ENCODE data around the gene CTNND2.

The CTNND2 gene

DNA sequence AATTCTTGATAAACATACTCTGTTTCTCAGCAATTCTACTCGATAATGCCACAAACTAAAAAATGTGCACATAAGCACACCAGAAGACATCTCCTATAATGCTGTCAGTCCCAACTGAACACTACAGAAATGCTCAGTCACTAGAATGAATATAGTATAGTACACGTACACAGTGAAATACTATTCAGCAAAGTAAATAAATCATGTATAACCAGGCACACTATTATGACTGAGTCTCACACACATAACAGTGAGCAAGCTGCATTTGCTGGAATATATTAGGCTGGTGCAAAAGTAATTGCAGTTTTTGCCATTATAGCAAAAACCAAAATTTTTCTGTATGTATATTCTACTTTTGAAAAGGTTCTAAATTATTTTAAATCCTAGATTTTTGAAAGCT, 310.2 kb downstream of the CTNND2 start:
- no peak for DNase-seq (ENCODE audit: low read depth, low spot score)

DNA sequence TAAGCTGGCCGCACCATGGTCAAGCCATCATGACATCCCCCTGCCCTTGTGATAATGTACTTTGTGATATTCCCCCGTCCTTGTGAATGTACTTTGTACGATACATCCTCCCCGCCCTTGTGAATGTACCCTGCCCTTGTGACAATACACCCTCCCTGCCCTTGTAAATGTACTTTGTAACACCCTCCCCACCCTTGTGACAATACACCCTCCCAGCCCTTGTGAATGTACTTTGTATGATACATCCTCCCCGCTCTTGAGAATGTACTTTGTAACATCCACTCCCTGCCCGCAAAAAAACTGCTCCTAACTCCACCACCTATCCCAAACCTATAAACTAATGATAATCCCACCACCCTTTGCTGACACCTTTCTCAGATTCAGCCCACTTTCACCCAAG, 313.8 kb downstream of the CTNND2 start:
- no peak for DNase-seq (ENCODE audit: low read depth, low spot score)

DNA sequence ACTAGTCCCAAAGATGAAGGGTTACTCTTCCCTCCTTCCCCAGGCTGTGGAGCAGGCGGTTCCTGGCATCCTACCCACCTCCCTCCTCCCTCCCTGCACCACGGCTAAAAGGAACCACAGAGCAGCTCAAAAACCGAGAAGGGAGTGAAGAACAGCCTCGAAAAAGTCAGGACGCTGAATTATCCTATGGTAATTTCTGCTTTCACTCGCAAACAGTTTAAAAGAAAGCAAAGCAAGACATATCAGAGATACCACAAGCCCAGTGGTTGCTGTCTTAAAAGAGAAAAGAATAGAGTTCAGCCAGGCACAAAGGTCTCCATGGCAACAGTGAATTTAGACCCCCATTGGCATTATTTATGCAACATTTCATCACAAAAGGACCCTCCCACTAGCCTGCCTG, 315.4 kb downstream of the CTNND2 start:
- DNase-seq (ENCODE audit: low read depth, low spot score), result no peak

DNA sequence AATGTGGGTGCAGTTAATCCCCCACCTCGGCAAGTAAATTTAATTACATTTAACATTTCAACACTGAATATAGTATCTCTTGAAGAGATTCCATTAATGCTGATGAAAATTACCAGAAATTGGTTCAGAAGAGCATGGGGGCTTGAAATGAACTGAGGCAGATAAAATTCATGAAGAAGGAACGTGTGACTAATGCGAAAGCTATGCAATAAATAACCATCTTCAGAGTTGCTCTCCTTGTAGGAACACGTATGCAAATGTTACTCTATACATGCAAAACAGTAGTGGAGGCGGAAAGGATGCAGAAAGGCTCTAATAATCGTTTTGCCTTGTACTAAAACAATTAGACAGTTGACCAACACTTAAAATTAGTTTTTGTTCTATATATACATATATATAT, 320.2 kb downstream of the CTNND2 start:
- DNase-seq (ENCODE audit: low read depth, low spot score), result no peak

DNA sequence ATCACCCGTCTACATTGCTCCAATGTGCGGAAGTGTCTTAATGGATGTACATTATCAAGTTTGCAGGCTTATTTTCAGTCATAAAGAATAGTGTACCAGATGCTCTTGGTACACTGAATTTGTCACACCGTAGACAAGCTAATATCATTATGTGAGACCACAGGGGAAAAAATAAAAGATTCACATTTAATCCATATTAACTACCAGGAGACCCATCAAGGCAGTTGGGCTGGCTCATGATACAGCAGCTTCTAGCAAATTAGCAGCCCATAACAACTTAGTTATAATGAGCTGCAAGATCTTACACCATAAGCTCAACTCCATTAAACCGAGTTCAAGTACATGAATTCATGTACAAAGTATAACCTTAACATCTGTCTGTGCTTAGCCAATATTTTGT, 324.9 kb downstream of the CTNND2 start:
- DNase-seq (ENCODE audit: low read depth, low spot score), result no peak

DNA sequence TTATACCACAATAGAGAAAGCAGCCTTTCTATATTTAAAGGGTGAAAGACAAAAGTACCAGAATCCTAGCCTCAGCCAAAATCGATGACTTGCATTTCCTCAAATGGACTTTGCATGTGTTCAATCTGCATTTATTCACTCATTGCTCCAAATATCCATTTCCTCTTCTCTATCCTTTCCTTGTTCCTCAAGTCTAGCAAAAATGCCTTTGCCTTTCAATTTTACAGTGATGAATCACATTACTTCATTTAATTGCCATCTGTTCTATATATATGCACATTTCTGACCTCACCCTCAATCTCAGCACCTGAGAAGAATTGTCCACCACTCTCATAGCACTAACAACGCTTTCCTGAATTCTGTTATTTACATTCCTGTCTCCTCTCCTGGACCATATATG, 329.5 kb downstream of the CTNND2 start:
- no peak for DNase-seq (ENCODE audit: low read depth, low spot score)

DNA sequence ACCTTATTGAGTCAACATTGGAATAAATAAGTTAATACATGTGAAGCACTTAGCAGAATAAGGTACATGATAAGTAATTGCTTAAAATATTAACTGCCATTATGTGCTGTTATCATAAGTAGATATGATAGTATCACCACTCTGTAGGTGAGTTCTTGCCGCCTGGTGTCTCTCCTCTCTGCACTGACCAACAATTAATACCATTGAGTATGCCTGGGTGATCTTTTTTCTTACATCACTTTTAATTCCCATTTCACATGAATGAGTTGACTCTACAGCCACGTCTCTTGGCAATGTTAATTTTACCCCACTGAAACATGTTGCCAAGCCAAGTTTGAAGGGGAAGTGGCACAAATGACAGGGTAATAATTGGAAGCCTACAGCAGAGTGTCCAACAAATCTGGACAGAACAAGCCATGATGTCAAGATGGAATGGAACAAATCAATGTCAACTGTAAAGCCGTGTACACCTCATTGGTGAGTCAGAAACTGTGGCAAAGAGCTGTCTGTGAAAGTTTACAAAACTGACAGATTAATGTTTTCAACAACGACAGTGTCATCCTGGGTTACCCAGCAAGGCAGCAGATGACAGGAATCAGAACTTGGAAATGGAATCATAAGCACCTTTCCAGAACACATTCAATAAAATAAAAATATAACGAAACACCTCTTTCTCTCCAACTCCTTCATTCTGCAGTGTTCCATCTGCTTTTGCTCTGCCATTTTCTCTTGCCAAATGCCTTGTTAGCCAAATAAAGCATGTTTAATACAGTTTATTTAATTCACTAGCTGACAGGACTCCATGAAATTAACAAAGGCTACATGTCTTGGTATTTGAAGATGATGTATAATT, 330.9 kb downstream of the CTNND2 start:
- no peak for DNase-seq (ENCODE audit: low read depth, low spot score)

DNA sequence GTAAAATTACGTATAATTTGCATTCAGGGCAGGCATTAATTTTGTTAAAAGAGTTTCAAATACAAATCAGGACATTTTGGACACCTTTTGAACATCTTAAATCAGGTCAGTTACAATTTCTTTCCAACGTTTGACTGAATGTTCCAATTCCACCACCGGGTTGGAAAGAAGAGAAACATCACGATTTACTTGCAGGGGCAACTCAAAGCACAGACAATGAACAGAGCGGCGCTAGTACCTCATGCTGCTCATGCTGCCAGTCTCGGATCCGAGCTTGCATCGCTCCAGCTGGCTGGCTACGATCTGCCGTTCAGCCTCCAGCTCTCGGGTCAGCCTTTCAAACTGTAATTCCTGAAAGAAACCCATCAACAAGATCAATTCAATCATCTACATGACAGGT, 339.5 kb downstream of the CTNND2 start:
- DNase-seq (ENCODE audit: low read depth, low spot score), result no peak

DNA sequence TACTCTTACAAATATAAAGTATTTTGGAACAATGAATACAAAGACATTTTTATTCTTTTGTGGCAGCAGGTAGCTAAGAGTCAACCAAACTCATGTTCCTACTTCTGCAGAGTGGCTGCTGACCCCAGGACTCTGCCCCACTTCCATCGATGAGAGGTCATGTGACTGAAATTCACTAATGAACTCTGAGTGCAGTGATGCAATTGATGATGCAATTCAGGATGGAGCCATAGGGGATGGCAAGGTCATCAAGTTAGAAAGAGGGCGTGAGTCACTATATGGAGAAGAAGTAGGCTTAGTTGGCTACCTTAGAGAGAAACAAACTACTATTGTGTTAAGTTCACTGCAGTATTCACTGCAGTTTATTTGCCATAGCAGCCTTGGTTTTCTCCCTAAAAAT, 340.4 kb downstream of the CTNND2 start:
- no peak for DNase-seq (ENCODE audit: low read depth, low spot score)

DNA sequence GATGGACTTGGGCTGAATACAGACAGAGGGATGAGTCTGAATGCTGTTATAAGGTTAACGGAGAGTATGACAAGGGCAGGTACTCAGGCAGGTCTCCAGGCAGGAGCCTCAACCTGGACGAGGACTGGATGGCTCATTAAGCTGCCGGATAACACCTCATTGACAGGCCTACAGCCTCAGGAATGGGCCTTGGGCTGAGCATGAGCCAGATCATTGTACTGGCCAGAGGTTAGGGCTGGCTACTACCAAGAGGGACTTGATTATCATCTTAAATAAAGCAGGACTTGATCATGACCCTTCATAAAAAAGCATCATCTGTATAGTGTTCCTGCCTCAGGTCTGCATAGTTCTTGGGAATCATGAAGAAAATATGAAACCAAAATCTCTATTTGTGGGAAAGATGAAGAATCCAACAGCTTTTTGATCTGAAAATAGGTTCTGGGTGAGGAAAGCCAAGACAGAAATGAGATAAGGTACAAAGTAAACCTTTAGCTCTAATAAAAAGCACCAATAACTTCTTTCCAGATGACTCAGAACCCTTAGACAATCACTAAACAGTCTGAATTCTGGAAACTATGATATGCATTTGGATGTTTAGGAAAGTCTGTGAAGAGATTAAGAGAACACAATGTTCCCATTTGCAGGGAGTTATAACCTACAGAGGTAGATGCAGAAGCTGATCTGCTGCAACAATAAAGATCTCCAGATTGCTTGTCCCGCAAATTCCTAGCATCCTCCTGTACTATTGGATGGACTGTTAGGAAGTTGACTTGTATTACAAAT, 343.1 kb downstream of the CTNND2 start:
- DNase-seq (ENCODE audit: low read depth, low spot score), result no peak

DNA sequence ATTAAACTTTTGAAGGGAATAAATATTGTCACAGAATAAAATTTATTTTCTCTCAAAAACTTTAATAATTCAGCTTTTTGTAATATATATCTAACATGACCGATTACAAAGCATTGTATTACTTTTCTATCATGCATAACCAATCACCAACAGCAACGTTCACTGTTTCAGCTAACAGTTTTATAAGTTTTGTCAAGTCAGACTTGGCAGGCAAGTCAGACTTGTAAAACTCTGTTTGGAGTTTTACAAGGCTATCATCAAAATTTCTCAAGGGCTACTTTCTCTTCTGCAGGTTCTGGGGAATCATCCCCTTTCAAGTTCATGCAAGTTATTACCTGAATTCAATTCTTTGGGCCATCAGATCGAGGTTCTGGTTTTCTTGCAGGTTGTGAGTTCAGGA, 347.2 kb downstream of the CTNND2 start:
- DNase-seq (ENCODE audit: low read depth, low spot score), result no peak

DNA sequence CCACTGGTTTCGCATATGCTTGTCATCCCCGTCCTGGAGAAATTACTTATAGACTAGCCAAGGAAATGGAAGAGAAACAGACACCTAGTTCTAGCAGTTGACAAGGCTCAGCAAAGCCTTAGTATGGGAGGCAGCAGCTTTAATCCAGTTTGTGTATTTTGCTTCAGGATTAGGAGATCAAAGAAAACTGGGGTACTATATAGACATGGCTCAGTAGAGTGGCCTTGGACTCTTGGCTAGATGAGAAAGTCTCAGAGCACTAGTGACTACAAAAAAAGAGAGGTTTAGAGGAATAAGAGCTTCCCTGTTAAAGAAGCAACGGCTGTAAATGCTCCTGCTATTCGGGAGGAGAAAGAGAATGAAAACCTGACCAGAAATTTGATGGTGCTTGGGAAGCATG, 349.1 kb downstream of the CTNND2 start:
- DNase-seq (ENCODE audit: low read depth, low spot score), result no peak

DNA sequence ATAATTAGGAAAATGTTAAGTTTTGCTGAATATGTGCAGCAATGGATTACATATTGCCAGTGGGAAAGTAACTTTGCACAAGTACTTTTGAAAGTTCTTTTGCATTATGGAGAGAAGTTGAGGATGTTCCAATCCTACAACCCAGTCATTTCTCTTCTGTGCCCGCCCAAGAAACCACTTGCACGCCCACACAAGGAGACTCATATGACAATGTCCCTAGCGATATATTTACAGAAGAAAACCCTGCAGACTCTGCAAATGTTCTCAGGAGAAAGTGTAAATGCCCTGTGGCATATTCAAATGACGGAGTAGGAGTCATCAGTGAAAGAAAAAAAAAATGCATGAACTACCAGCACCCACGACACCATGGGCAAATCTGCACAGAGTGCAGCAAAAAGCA, 356.5 kb downstream of the CTNND2 start:
- DNase-seq (ENCODE audit: low read depth, low spot score), result no peak

DNA sequence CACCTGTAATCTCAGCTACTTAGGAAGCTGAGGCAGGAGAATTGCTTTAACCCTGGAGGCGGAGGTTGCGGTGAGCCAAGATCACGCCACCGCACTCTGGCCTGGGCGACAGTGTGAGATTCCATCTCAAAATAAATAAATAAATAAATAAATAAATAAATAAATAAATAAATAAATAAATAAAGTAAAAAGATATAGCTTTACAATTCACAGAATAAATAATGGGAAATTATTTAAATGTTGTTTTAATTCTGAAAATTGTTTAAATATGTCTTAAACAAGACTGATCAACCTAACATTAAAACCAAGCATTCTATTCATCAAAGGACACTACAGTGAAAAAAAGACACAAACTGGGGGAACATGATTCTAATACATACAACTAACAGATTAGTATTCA, 357.1 kb downstream of the CTNND2 start:
- DNase-seq (ENCODE audit: low read depth, low spot score), result no peak

DNA sequence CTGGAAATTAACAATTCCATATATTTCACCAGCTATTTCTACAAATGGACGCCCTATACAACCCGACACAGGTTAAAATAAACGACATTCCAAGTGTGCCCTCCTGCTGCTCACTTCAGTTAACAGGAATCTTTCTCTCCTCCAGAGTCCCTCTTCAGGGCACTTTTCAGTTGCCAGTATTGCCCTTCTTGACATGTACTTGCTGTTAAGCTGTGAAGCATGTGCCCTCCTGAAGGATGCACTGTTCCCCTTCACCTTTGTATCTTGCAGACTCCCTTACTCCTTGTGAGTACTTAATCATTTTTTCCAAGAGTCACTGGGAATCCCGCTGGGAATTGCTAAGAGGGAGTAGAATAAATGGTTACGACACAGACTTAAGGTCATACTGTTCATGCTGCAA, 364.1 kb downstream of the CTNND2 start:
- DNase-seq (ENCODE audit: low read depth, low spot score), result no peak

DNA sequence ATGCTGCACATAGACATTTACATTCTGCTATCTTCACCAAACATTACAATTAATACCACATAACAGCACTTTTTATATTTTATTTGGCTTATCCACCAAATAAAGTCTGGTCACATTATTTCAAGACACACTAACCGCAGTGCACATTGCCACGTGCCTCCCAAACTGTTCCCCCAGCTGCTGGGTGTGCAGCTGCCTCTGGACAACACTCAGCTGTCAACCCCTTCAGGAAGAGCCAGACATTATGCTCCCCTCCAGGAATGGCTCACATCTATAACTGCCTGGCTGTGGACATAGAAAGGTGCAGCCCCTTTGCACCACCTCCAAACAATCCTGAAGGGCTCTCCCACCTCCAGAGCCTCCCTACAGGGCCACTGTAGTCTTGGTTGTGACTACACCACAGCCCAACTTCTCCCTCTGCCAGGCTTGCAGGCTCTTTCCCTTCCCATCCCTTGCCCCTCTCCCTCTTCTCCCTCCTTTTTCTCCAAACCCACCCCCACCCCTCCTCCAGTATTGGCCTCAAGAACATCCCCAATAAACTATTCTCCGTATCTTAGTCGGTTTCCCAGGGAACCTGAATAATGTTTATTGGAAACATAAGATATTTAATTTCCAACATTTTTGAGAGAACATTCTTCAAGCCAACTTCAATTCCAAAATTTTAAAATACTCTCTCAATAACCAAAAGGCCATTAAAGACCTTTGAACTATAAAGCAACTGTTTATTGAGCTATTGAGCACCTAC, 372.3 kb downstream of the CTNND2 start:
- no peak for DNase-seq (ENCODE audit: low read depth, low spot score)

DNA sequence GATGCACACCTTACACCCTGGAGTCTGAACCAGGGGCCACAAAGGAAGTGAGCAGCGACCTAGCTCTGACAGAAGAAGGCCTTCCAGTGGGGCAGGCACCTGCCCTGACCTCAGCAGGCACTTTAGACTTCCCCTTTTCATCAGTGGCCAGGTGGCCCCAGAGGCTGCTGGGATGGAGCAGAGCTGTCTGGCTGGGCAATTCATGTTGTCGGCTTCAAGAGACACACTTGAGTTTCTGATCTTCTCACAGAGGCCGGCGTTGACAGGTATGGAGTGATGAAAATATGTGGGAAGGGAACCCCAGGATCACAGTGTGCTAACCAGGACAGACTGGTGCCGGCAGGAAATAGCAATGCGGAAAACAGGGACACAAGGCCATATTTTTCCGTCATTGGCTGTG, 375.5 kb downstream of the CTNND2 start:
- DNase-seq (ENCODE audit: low read depth, low spot score), result no peak

DNA sequence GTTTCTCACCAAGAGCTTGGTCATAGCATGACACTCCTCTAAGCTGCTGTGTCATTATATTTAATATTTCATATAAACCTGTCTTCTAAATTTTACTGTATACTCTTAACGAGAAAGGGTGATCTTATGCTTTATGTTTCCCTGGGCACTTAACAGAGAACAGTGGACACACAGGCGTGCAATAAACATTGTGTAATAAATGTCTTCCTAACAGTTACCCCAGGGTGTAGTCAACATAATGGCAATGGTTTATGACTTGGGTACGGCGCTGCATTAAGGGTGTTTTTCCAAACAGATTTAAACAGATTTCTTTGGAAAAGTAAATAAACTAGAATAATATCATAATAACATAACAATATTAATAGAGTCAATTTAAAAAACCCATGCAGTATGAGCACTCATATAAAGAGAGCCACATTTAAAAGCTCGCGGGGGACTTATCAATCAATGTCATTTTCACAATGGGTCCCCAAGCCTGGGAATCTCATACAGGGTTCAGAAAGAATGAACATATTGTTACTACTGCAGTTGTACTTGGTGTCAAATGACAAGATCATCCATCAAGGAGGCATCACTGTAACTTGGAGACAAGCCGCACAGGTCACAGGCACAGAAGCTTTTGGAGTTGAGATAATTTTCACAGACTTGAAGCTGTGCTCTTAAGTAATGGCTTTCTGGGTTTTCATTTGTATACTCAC, 376.4 kb downstream of the CTNND2 start:
- no peak for DNase-seq (ENCODE audit: low read depth, low spot score)

DNA sequence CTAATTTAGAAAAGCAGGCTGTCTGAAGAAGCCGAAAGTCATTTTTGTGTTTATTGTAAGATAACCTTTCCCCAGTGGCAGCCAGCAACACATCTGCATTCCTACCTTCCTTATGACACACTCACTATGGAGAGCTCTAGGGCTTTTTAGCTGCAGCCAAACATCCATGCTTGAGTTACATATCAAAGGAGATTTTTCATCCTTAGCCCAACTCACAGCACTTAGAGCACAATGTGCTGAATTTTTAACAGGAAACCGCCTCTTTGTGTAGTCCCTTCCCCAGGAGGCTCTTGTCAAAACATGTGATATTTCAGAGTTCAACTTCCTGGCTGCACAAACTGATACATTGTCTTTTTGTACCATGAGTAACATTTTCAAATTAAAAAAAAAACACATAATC, 379.2 kb downstream of the CTNND2 start:
- no peak for DNase-seq (ENCODE audit: low read depth, low spot score)

DNA sequence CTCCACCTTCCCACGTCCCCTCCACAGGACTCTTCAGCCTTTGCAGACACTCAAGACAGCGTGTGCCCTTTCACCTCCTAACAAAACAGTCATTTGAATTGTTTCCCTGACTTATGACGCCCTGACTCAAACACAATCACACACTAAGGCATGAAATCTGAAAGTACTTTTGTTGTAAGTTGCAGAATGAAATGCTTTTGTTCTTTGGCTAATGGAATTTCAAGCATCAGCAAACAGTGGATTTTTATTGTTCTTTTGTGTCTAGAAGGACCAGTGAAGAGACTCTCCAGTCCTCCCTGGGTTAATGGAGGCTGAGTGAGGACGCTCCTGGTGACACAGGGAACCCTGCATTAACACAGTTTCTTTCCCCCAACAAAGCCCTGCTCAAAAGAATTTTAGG, 380.1 kb downstream of the CTNND2 start:
- DNase-seq (ENCODE audit: low read depth, low spot score), result no peak

DNA sequence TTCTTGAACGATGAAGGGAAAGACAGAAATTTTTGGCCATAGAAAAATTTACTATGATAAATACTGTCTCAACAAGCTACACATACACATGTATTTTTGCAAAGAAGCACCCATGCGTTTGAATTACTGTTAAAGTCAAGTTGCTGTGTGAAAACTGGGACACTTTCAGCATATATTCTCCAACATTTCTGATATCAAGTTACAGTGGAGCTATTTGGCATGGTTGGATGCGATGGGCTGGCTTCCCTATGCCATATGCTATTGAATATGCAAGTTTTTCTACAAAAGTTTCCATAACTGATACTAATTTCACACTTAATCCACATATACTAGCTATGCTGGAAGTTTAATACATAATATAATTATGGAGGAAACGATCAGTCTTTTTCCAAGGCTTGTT, 381.4 kb downstream of the CTNND2 start:
- no peak for DNase-seq (ENCODE audit: low read depth, low spot score)
